ENCODE data around the gene TTC16. TPM values are rescaled to one million over a fixed set of nuclear protein-coding genes. Genes with fewer than 3 reads are reported as not detected.

The TTC16 gene
- total RNA-seq, 1 donor = not detected

DNA sequence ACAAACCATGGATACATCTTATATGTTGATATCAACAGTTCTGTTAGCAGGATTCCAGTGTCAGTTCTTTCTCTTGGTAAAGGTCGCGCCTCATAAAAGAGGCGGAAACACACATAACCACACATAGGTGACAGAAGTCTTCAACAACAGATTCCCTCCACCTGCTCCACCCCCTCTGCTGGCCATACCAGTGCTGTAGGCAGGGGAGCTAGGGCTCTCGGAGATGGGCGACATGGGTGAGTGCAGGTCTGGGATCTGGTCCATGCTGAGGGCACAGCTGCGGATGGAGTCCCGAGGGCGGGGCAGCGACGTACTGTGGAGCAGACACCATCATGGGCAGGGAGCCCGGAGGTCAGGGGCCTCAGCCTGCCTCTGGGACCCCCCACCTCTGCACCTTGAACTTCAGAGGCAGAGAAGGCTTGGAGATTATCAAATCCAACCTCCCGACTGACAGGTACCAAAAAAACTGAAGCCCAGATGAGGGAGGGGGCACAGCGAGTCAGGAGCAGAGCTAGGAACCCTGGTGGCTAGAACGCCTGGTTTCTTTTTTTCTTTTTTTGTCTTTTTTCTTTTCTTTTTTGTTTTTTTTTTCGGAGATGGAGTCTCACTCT is 31.2 kb downstream of the TTC16 start:
- H3K4me3 ChIP-seq (ENCODE audit: low read depth, low read length) = no peak overlapping the region
- no peak for DNase-seq (ENCODE audit: low read depth)
- TF ChIP-seq, protein P1, sequence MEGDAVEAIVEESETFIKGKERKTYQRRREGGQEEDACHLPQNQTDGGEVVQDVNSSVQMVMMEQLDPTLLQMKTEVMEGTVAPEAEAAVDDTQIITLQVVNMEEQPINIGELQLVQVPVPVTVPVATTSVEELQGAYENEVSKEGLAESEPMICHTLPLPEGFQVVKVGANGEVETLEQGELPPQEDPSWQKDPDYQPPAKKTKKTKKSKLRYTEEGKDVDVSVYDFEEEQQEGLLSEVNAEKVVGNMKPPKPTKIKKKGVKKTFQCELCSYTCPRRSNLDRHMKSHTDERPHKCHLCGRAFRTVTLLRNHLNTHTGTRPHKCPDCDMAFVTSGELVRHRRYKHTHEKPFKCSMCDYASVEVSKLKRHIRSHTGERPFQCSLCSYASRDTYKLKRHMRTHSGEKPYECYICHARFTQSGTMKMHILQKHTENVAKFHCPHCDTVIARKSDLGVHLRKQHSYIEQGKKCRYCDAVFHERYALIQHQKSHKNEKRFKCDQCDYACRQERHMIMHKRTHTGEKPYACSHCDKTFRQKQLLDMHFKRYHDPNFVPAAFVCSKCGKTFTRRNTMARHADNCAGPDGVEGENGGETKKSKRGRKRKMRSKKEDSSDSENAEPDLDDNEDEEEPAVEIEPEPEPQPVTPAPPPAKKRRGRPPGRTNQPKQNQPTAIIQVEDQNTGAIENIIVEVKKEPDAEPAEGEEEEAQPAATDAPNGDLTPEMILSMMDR (IDR thresholded peaks at IDR 0.05; ENCODE audit: insufficient read depth, low read length) = no peak

DNA sequence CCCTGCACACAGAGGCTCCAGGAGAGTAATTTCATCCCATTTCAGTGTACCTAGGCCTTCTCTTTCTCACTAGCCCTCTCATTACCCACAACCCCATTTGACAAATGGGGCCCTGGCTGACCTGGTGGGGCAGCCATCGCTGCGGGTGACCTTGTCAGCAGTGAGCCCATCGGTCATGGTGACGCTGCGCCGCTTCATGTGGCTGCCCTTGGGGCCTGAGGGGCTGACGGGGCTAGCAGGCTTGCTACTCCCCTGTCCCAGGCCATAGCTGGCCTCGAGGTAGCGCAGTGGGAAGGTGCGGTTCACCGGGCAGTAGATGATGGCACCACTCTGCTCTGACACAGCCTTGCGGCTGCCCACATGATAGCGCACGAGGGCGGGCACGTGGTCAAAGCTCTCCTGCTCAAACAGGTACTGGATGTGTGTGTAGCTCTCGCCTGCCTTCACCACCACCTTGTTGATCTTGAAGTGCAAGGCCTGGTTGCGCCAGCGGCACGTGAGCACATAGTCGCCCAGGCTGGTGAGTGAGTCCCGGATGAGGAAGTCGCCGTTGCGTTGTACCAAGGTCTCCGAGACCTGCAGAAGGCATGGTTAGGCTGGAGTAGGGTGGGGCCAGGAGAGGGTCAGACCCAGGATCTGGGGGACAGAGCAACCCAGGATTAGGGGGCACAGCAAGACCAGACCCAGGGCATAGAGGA is 33.4 kb downstream of the TTC16 start:
- TF ChIP-seq, protein P1 (IDR thresholded peaks at IDR 0.05; ENCODE audit: insufficient read depth, low read length) = no peak
- no peak for DNase-seq (ENCODE audit: low read depth)
- H3K4me3 ChIP-seq (ENCODE audit: low read depth, low read length) = no peak overlapping the region

DNA sequence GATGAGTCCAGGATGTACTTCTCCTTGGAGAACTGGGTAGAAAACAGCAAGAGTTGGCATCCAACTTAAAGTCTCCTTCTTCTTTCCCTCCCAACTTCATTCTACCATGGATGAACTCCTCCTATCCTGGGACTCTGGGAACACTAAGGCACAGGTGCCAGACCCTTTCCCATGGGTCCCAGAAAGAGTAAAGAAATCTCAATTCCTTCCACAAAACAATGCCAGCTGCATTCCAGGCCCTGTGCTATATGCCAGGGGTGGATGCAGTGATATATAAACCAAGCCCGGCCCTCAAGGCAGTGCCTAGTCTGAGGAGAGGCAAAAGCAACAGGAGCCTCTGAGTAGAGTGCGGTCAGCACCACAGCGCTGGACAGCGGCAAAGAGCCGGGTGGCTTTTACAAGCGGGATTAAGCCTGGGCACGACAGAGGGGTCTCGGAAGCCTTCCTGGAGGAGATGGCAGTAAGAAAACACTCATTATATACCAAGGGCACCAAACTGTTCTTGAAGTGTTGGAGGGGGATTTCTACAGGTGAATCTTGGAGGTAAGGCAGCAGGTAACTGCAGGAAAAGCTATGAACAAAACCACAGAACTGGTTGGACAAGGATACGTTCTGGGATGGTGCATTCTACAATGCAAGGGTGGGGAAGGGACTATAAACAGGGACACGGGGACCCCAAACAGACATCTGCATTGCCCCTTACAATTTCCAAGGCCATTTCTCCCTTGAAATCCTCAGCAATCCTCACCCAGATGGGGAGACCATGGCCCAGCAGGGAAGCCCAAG is 35.6 kb downstream of the TTC16 start:
- H3K4me3 ChIP-seq (ENCODE audit: low read depth, low read length) = no peak overlapping the region
- DNase-seq (ENCODE audit: low read depth) = peak; percentile 35
- TF ChIP-seq, protein P1 (IDR thresholded peaks at IDR 0.05; ENCODE audit: insufficient read depth, low read length) = no peak

DNA sequence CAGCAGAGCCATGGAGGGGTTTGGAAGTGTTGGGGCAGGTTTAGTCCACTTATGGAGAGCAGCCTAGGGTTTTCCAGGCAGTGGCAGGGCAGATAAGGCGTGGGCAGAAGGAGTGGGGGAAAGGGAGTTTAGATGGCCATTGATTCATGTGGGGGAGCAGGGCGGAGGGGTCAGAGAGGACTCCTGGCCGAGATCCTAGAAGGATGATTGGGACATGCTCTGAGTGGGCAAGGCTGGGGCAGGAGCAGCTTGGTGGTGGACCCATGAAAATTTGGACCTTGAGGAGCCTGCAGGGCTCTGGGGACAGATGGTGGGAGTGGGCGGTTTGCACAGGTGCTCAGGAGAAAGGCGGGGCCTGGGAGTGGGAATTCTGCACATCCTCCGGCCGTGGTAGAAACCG is 37.3 kb downstream of the TTC16 start:
- TF ChIP-seq, protein P1 (IDR thresholded peaks at IDR 0.05; ENCODE audit: insufficient read depth, low read length) = no peak
- H3K4me3 ChIP-seq (ENCODE audit: low read depth, low read length) = no peak overlapping the region
- DNase-seq (ENCODE audit: low read depth) = no peak

DNA sequence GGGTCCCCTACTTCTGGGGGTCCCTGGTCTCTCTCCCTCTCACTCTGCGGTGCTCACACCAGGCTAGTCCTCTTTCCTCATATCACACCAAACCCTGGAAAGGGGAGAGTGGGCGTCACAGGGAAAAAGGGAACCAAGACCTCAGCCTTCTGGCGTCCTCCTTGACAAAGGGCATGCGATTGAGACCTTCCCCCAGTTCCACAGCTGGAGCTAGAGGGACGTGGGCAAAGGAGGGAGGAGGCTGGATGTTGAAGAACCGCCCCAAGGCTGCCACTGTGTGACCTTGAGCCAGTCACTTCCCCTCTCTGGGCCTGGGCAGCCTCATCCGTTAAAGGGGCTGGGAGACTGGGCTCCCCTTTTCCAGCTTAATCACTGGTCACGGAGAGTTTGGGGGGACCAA is 37.7 kb downstream of the TTC16 start:
- no peak overlapping the region for H3K4me3 ChIP-seq (ENCODE audit: low read depth, low read length)
- TF ChIP-seq, protein P1 (IDR thresholded peaks at IDR 0.05; ENCODE audit: insufficient read depth, low read length) = no peak
- DNase-seq (ENCODE audit: low read depth) = no peak

DNA sequence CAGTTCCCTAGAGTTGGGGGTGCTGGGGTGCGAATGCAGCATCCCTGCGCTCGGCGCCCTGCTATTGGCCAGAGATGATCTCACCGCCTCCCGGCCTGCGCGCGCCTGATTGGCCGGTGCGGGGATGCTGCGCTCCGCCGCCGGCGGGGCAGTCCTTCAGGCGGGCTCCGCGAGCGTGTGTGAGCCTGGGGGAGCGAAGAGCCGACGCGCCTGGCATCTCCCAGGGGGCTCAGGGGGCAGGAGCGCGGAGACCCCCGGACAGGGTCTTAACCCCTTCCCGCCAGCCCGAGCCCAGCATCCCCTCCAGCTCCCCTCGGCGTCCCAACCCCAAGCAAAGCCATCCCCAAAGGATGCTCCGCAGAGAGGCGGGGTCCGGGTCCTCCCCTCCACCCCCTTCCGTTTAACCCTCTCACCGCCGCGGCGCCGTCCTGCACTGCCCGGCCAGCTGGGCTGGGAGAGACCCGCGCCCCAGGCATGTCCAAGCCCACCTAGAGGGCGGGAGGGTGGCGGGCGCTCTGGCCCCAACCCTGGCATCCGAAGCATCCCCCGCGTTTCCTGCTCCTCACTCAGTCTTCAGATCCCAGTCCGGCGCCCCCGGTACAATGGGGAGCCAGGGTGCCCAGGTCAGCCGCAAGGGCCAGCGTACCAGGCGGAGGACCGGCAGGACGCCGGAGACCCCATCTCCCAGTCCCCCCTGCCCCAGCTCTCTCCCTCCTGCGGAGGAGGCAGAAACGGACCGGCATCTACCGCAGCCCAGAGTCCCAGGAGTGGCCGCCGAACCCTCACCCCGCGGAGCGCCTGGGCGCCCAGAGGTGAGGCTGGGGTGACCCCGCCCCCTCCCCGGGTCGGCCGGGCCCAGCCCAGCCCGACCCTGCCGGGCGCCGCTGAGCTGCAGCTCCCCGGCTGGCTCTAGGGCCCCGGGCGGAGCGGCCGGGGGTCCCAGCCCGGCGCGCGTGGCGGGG is 38.5 kb downstream of the TTC16 start:
- TF ChIP-seq, protein P1 (IDR thresholded peaks at IDR 0.05; ENCODE audit: insufficient read depth, low read length) = no peak
- no peak for DNase-seq (ENCODE audit: low read depth)
- H3K4me3 ChIP-seq (ENCODE audit: low read depth, low read length) = no peak overlapping the region
